HFF-Myc (cell line): Measurements from ENCODE around the gene MED20.

Experiments
- DNase-seq: peaks from one replicate; pipeline ENCODE4 v3.0.0-alpha.2; 2011; ENCODE audit warnings: low read depth; ENCODE audit errors: extremely low read depth
- H3K4me3 ChIP-seq: replicated peaks from 2 replicates; pipeline ENCODE4 v1.5.1; 2011; ENCODE audit warnings: low read depth, mild to moderate bottlenecking, control low read depth, low read length
- CTCF ChIP-seq: IDR thresholded peaks from 2 replicates; pipeline ENCODE4 v1.5.1; 2012; ENCODE audit warnings: mild to moderate bottlenecking, low read depth, low read length, control low read depth; ENCODE audit errors: missing control alignments

Gene MED20

GRCh38 chr6:41909727-41910126 lies 11.2 kb downstream of the MED20 start:
- no peak for TF ChIP-seq CTCF
- no peak overlapping the region for H3K4me3 ChIP-seq
- DNase-seq, result no peak

GRCh38 chr6:41901882-41902519 lies 18.9 kb downstream of the MED20 start:
- TF ChIP-seq CTCF, result peak; percentile 29
- DNase-seq, result no peak
- no peak overlapping the region for H3K4me3 ChIP-seq

GRCh38 chr6:41900861-41901260 lies 20.1 kb downstream of the MED20 start:
- no peak for DNase-seq
- H3K4me3 ChIP-seq, result no peak overlapping the region
- no peak for TF ChIP-seq CTCF

DNA sequence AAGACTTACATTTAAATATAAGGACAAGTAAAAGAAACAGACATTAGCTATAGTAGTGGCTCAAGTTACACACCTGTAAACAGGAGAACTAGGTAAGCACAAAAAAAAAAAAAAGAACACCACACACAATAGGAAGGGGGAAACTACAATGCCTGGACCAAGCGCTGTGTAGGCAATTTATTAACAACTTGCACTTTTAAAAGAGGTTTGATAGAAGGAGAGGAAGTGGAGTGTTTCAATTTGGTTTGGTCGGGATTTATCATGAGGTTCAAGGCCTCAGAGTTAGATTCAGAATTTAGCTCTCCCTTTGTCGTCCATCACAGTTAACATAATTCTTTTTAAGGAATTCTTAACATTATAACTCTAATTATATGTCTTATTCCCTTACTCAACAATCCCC lies 24.7 kb downstream of the MED20 start:
- no peak for DNase-seq
- no peak for TF ChIP-seq CTCF
- H3K4me3 ChIP-seq, result peak overlapping the region; percentile 63

DNA sequence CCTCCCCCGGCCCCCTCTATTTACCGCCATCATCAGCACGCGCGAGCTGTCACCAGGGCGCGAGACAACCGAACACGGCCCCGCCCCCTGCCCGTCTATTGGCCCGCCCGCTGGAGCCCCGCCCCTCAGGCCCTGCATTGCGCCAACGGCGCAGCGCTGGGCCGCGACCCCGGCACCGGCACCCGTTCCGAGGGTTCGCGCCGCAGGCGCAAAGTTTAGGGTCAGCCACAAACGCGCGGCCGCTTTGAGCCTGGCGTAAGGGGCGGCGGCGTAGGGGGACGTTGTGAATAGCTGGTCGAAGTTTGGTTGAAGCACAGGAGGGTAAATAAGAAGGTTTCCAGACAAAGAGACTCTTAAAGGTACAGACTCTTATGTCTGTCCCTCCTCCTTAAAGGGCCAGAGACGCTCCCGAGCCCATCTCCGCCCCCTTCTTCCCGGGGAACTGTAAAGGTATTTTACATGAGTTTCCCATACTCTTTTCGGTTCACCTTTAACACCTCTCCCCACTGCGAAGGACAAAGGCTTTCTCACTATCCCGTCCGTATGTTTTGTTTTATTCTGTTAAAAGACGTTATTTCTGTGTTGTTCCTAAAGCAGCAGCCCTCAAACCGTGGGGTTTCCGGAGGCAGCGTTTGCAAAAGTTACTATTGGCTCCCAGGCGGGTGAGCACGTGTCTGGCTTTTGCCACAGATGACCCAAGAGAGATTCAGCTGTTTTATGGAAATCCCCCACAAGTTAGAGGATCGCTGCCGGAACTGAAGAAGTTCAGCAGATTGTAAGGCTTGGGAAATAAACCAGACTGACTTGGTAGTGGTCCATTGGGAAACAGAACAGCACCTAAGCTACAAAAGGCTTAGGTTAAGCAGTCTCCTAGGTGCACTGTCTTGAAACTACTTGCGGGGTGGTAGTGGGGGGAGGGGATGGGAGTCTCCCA lies 25.4 kb downstream of the MED20 start, which contains the start of gene USP49:
Gene USP49 (minus strand): TSS at position 76 of the 934 bp plus-strand sequence. CDS start 88,392 bp downstream, outside the sequence.
- no peak for TF ChIP-seq CTCF
- no peak for DNase-seq
- H3K4me3 ChIP-seq, result peak within 1 kb of the TSS; percentile 63

DNA sequence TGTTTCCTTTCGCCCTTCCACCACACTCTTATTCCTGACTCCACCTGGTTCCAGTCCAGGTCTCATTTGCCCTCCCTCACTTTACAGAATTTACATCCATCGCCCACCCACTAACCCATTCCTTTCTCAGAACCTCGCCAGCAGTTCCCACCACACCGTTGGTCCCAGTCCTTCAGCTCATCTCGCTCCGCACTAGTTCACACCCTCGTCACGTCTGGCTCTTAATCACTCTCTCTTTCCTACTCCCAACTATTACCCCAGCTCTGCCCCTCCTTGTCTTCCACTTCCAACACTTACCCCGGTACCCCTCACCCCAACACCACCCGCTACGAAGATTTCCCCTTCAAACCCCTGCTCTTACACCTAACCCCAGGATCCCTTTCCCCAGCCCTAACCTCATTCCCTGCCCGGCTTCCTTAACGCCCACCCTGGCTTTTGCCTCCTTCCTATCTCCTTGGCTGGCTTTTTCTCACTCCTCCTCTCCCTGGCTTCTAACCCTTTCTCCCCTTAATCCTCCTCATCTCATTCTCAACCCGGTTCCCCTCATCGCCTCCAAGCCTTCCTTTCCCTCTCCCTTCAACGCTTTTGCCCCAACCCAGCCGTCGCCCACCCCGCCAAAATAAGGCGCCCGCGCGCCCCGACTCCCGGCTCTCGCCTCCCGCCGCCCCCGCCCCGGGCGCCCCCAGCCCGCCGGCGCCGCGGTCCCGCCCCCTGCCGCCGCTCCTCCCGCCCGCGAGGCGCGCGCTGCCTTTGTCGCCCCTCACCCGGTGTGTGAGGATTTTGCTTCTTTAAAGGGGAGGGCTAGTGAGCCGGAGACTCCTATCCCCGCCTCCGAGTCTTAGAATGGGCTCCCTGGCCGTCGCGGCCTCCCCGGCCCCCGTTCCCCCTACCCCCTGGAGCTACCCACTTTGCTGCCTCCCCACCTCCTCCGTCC lies 26.3 kb downstream of the MED20 start:
- DNase-seq, result no peak
- TF ChIP-seq CTCF, result no peak
- peak overlapping the region; percentile 63 for H3K4me3 ChIP-seq
